Measurements from ENCODE around the gene IMMP2L. TPM values are rescaled to one million over a fixed set of nuclear protein-coding genes. Genes with fewer than 3 reads are reported as not detected.

The IMMP2L gene
- total RNA-seq, 1 experiment from 2014 or later, result 8.8 TPM

GRCh38 chr7:111343017-111343416 lies 219.3 kb downstream of the IMMP2L start:
- Histone ChIP-seq H3K9me3 (ENCODE audit: control insufficient read depth, insufficient read depth, low read depth, low read length) (peaks cover 10% of the 10 kb centered on the region; the same call in 1 of the 2 replicates), H3K36me3 (ENCODE audit: control insufficient read depth, insufficient read depth, low read length) (no peaks in the 10 kb centered on the region), H3K27ac (ENCODE audit: low read length) (no peak overlapping the region), H3K4me3 (ENCODE audit: low read depth in 2 of 2, low read length in 2 of 2) (no peak overlapping the region), H3K27me3 (ENCODE audit: control insufficient read depth, insufficient read depth, low read length) (no peaks in the 10 kb centered on the region), H3K4me1 (ENCODE audit: control insufficient read depth, insufficient read depth, low read length) (no peaks in the 10 kb centered on the region)
- no peak for ATAC-seq
- no TSS peak for BruUV-seq (replicated peaks)
- intact Hi-C loops (cut with micrococcal nuclease; ENCODE audit: unreplicated experiment) (no loop called here), in situ Hi-C loops (cut with HindIII; ENCODE audit: low pct_unique_long_range_greater_than_20kb, low sequenced_read_pairs) (no loop called here)
- no peak for DNase-seq (ENCODE audit: low read depth, low spot score)
- POLR2A ChIA-PET, result no interaction called here
- CTCF ChIA-PET, result no interaction called here
- no peak for TF ChIP-seq TCF7L2 (IDR thresholded peaks at IDR 0.05; ENCODE audit: low read depth, low read length)
- no peak for TF ChIP-seq POLR2AphosphoS5 (IDR thresholded peaks at IDR 0.05; ENCODE audit: low read depth, low read length)
- no peak for TF ChIP-seq REST (IDR thresholded peaks at IDR 0.05; ENCODE audit: insufficient read depth in 1 of 2, low read depth in 2 of 2, low read length in 1 of 2)
- TF ChIP-seq SIN3A (IDR thresholded peaks at IDR 0.05; ENCODE audit: borderline replicate concordance, insufficient read depth, low read depth, low read length), result no peak

DNA sequence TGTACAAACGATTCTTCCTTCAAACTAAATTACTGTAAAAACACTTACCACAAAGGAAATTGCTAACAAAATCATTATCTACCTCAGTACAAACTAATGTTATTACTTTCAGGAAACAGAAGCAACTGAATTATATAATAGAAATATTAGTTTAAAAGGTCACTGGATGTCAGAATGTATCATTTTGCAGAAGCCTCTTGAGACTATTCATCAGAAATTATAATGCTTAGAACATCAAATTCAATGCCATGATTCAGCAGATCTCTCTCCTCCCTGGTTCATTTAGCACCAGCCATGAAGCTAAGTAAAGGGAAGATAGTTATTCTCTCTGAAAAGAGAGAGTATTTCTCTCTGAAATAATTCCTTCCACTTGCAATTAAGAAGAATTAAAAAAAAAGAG lies 223.3 kb downstream of the IMMP2L start:
- in situ Hi-C loops (cut with HindIII; ENCODE audit: low pct_unique_long_range_greater_than_20kb, low sequenced_read_pairs), result no loop called here
- TF ChIP-seq SIN3A (IDR thresholded peaks at IDR 0.05; ENCODE audit: borderline replicate concordance, insufficient read depth, low read depth, low read length) (no peak), POLR2AphosphoS5 (IDR thresholded peaks at IDR 0.05; ENCODE audit: low read depth, low read length) (no peak), REST (IDR thresholded peaks at IDR 0.05; ENCODE audit: insufficient read depth in 1 of 2, low read depth in 2 of 2, low read length in 1 of 2) (no peak), TCF7L2 (IDR thresholded peaks at IDR 0.05; ENCODE audit: low read depth, low read length) (no peak)
- TF ChIP-seq, protein P1, sequence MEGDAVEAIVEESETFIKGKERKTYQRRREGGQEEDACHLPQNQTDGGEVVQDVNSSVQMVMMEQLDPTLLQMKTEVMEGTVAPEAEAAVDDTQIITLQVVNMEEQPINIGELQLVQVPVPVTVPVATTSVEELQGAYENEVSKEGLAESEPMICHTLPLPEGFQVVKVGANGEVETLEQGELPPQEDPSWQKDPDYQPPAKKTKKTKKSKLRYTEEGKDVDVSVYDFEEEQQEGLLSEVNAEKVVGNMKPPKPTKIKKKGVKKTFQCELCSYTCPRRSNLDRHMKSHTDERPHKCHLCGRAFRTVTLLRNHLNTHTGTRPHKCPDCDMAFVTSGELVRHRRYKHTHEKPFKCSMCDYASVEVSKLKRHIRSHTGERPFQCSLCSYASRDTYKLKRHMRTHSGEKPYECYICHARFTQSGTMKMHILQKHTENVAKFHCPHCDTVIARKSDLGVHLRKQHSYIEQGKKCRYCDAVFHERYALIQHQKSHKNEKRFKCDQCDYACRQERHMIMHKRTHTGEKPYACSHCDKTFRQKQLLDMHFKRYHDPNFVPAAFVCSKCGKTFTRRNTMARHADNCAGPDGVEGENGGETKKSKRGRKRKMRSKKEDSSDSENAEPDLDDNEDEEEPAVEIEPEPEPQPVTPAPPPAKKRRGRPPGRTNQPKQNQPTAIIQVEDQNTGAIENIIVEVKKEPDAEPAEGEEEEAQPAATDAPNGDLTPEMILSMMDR (IDR thresholded peaks at IDR 0.05), result no peak
- H3K27ac ChIP-seq (ENCODE audit: low read length), result no peak overlapping the region

More for the DNA sequence above, 223.3 kb downstream of the IMMP2L start:
- no peak for ATAC-seq
- ChIA-PET POLR2A (no interaction called here), CTCF (no interaction called here)
- Histone ChIP-seq H3K4me3 (ENCODE audit: low read depth in 2 of 2, low read length in 2 of 2) (no peak overlapping the region), H3K36me3 (ENCODE audit: control insufficient read depth, insufficient read depth, low read length) (no peaks in the 10 kb centered on the region), H3K9me3 (ENCODE audit: control insufficient read depth, insufficient read depth, low read depth, low read length) (peaks cover 7% of the 10 kb centered on the region; the same call in 1 of the 2 replicates), H3K4me1 (ENCODE audit: control insufficient read depth, insufficient read depth, low read length) (no peaks in the 10 kb centered on the region), H3K27me3 (ENCODE audit: control insufficient read depth, insufficient read depth, low read length) (no peaks in the 10 kb centered on the region)
- DNase-seq (ENCODE audit: low read depth, low spot score), result no peak
- intact Hi-C loops (cut with micrococcal nuclease; ENCODE audit: unreplicated experiment), result loop anchor here (10.0 kb wide), 1 partner anchor 146 kb away; no protein-coding TSS in a partner anchor
- no TSS peak for BruUV-seq (replicated peaks)
